ENCODE measurements around the gene ASTN2.
A peak's percentile ranks its signal among the peaks of the same experiment; 100 is the strongest.

ASTN2 gene

GRCh38 chr9:116589392-116590354 is 825.2 kb downstream of the ASTN2 start:
- peak; percentile 60 to 75 for DNase-seq

- no peak for DNase-seq
Measured at GRCh38 chr9:116587919-116588318, 826.9 kb downstream of the ASTN2 start.

GRCh38 chr9:116585896-116586295 is 829.0 kb downstream of the ASTN2 start:
- DNase-seq, result no peak

- DNase-seq, result no peak
Measured at GRCh38 chr9:116585204-116585603, 829.7 kb downstream of the ASTN2 start.

GRCh38 chr9:116580853-116581252 is 834.0 kb downstream of the ASTN2 start:
- no peak for DNase-seq

- no peak for DNase-seq
Measured at GRCh38 chr9:116576386-116576785, 838.5 kb downstream of the ASTN2 start.

- DNase-seq, result no peak
Measured at GRCh38 chr9:116574027-116574679, 840.7 kb downstream of the ASTN2 start.

- DNase-seq, result peak; percentile 39 to 79
Measured at GRCh38 chr9:116572095-116572748, 842.6 kb downstream of the ASTN2 start.

GRCh38 chr9:116569111-116569510 is 845.7 kb downstream of the ASTN2 start:
- DNase-seq, result no peak

GRCh38 chr9:116566677-116567488 is 848.0 kb downstream of the ASTN2 start:
- DNase-seq, result no peak

- DNase-seq, result no peak
Measured at GRCh38 chr9:116565986-116566385, 848.9 kb downstream of the ASTN2 start.

GRCh38 chr9:116564266-116564793 is 850.5 kb downstream of the ASTN2 start:
- DNase-seq, result no peak

- DNase-seq, result no peak
Measured at GRCh38 chr9:116558818-116559540, 855.9 kb downstream of the ASTN2 start.

GRCh38 chr9:116558035-116558434 is 856.8 kb downstream of the ASTN2 start:
- DNase-seq, result no peak

- no peak for DNase-seq
Measured at GRCh38 chr9:116555556-116556155, 859.2 kb downstream of the ASTN2 start.

- no peak for DNase-seq
Measured at GRCh38 chr9:116555119-116555518, 859.7 kb downstream of the ASTN2 start.

GRCh38 chr9:116550696-116551436 is 864.0 kb downstream of the ASTN2 start:
- DNase-seq, result peak in 1 of 2 donors; percentile 10

- no peak for DNase-seq
Measured at GRCh38 chr9:116549786-116550660, 864.8 kb downstream of the ASTN2 start.

- DNase-seq, result peak; percentile 86 to 94
Measured at GRCh38 chr9:116549061-116549664, 865.7 kb downstream of the ASTN2 start.
